ENCODE data around the gene RAB11A. TPM values are rescaled to one million over a fixed set of nuclear protein-coding genes. Genes with fewer than 3 reads are reported as not detected.

The RAB11A gene
- total and polyA plus RNA-seq, 9 of the 15 experiments (the other 6 are each of a cell fraction or from before 2014, with no cell fraction given): 129 to 369 (median 245) TPM

GRCh38 chr15:65832549-65833364, 36.5 kb upstream of the RAB11A start (continued):
- TF ChIP-seq HOXB6 (CRISPR knock-in tag; IDR thresholded peaks at IDR 0.05; ENCODE audit: borderline replicate concordance) (no peak), CBX8 (IDR thresholded peaks at IDR 0.05; ENCODE audit: borderline replicate concordance, extremely low read depth, low read depth, low read length, poor library complexity, severe bottlenecking) (no peak), TBP (optimal IDR thresholded peaks at IDR 0.05; ENCODE audit: low read depth, low read length) (peak; percentile 3), ZNF124 (CRISPR knock-in tag; IDR thresholded peaks at IDR 0.05) (no peak), MAFG (tag; conservative IDR thresholded peaks at IDR 0.05) (peak; percentile 45; the same call in 1 of the 2 replicates), ATF7 (IDR thresholded peaks at IDR 0.05) (peak; percentile 75), PRDM10 (IDR thresholded peaks at IDR 0.05; ENCODE audit: partially characterized antibody) (peak; percentile 92), TFAP4 (CRISPR knock-in tag; IDR thresholded peaks at IDR 0.05; ENCODE audit: borderline replicate concordance) (peak; percentile 36; the same call in 1 of the 2 replicates), FOXA3 (CRISPR knock-in tag; conservative IDR thresholded peaks at IDR 0.05 in 1 of 2, IDR thresholded peaks at IDR 0.05 in 1 of 2) (peak; percentile 97 to 98), ZNF184 (CRISPR knock-in tag; IDR thresholded peaks at IDR 0.05) (no peak), ZBTB8A (IDR thresholded peaks at IDR 0.05; ENCODE audit: partially characterized antibody) (no peak), CREB5 (CRISPR knock-in tag; IDR thresholded peaks at IDR 0.05) (no peak), ZNF398 (CRISPR knock-in tag; IDR thresholded peaks at IDR 0.05) (no peak), UBTF (IDR thresholded peaks at IDR 0.05; ENCODE audit: borderline replicate concordance in 1 of 2, low read depth in 2 of 2, low read length in 2 of 2) (no peak), ZNF76 (CRISPR knock-in tag; IDR thresholded peaks at IDR 0.05; ENCODE audit: borderline replicate concordance) (0 out of 2 replicates have a peak, but pooled peaks have one; percentile 41)

All from K562 (cell line).